Neural cell (in vitro differentiated cells): Measurements from ENCODE around the gene CIBAR2. TPM values are rescaled to one million over a fixed set of nuclear protein-coding genes. Genes with fewer than 3 reads are reported as not detected.

Experiments
- H2AFZ ChIP-seq: fragments of 200-600, 300-800 bp; sonication (generic), shearing (Covaris generic); 2 replicates; pipeline ENCODE4 v1.6.0; 2014; ENCODE audit warnings: low read depth, mild to moderate bottlenecking, antibody characterized with exemption, low read length, moderate library complexity
- H3F3A ChIP-seq: fragments of 200-600 bp; shearing (Covaris generic); 2 replicates; pipeline ENCODE4 v1.6.1; 2016; ENCODE audit warnings: mild to moderate bottlenecking, moderate library complexity, mixed read lengths, antibody characterized with exemption, low read length; ENCODE audit not compliant: insufficient read depth, poor library complexity, severe bottlenecking
- H3K27ac ChIP-seq: fragments of 200-600, 300-800 bp; sonication (generic), shearing (Covaris generic); 2 replicates; pipeline ENCODE4 v1.5.1; 2014; ENCODE audit warnings: mild to moderate bottlenecking, low read length, moderate library complexity
- H3K27me3 ChIP-seq: fragments of 300-800, 200-600 bp; sonication (generic), shearing (Covaris generic); 2 replicates; pipeline ENCODE4 v1.6.0; 2014; ENCODE audit warnings: mild to moderate bottlenecking, low read depth, low read length, moderate library complexity; ENCODE audit not compliant: insufficient read depth
- H3K36me3 ChIP-seq: fragments of 300-800, 200-600 bp; sonication (generic), shearing (Covaris generic); 2 replicates; pipeline ENCODE4 v1.5.1; 2014; ENCODE audit warnings: mild to moderate bottlenecking, antibody characterized with exemption, low read length, moderate library complexity; ENCODE audit not compliant: insufficient read depth
- H3K4me2 ChIP-seq: fragments of 300-800, 200-600 bp; sonication (generic), shearing (Covaris generic); 2 replicates; pipeline ENCODE4 v1.6.0; 2014; ENCODE audit warnings: mild to moderate bottlenecking, low read length
- H3K4me3 ChIP-seq: fragments of 300-800, 200-600 bp; sonication (generic), shearing (Covaris generic); 2 replicates; pipeline ENCODE4 v1.5.1; 2014; ENCODE audit warnings: mild to moderate bottlenecking, low read length, moderate library complexity
- H3K79me2 ChIP-seq: fragments of 200-600 bp; shearing (Covaris generic); replicated peaks from 2 replicates; pipeline ENCODE4 v1.6.0; 2014; ENCODE audit warnings: mild to moderate bottlenecking, low read length, moderate library complexity; ENCODE audit not compliant: insufficient read depth
- H3K9ac ChIP-seq: fragments of 300-800, 200-600 bp; sonication (generic), shearing (Covaris generic); 2 replicates; pipeline ENCODE4 v1.6.1; 2016; ENCODE audit warnings: mild to moderate bottlenecking, low read length, mixed read lengths
- H3K9me2 ChIP-seq: fragments of 200-600 bp; shearing (Covaris generic); 2 replicates; pipeline ENCODE4 v1.6.1; 2016; ENCODE audit warnings: mild to moderate bottlenecking, low read length, mixed read lengths; ENCODE audit not compliant: insufficient read depth
- H3K9me3 ChIP-seq: fragments of 200-600, 300-800 bp; sonication (generic), shearing (Covaris generic); 2 replicates; pipeline ENCODE4 v1.6.1; 2016; ENCODE audit warnings: mild to moderate bottlenecking, mixed run types, low read length, moderate library complexity, mixed read lengths
- H4K20me1 ChIP-seq: fragments of 200-600 bp; shearing (Covaris generic); 2 replicates; pipeline ENCODE4 v1.6.1; 2016; ENCODE audit warnings: mild to moderate bottlenecking, mixed run types; ENCODE audit not compliant: insufficient read depth
- EP300 ChIP-seq: fragments of 450-650 bp; conservative IDR thresholded peaks from 2 replicates; pipeline ENCODE4 v1.6.1; 2014; ENCODE audit warnings: antibody characterized with exemption, mild to moderate bottlenecking, moderate library complexity; ENCODE audit not compliant: poor library complexity, severe bottlenecking
- EZH2 ChIP-seq: fragments of 200-600, 300-800 bp; shearing (Covaris generic), sonication (generic); IDR thresholded peaks from 2 replicates; pipeline ENCODE4 v1.6.1; 2014; ENCODE audit warnings: antibody characterized with exemption, low read length, borderline replicate concordance, mild to moderate bottlenecking; ENCODE audit not compliant: insufficient read depth, poor library complexity, severe bottlenecking
- MXI1 ChIP-seq: fragments of 450-650 bp; conservative IDR thresholded peaks from 2 replicates; pipeline ENCODE4 v1.6.1; 2014; ENCODE audit warnings: antibody characterized with exemption, mild to moderate bottlenecking; ENCODE audit not compliant: poor library complexity, severe bottlenecking
- POLR2AphosphoS5 ChIP-seq: IDR thresholded peaks from 2 replicates; pipeline ENCODE4 v1.6.1; 2012
- RAD21 ChIP-seq: fragments of 450-650 bp; conservative IDR thresholded peaks from 2 replicates; pipeline ENCODE4 v1.6.1; 2014; ENCODE audit warnings: antibody characterized with exemption, mild to moderate bottlenecking, moderate library complexity
- SMC3 ChIP-seq: fragments of 450-650 bp; conservative IDR thresholded peaks from 2 replicates; pipeline ENCODE4 v1.6.1; 2014; ENCODE audit warnings: antibody characterized with exemption, mild to moderate bottlenecking, moderate library complexity; ENCODE audit not compliant: poor library complexity
- TAF1 ChIP-seq: IDR thresholded peaks from 2 replicates; pipeline ENCODE4 v1.6.1; 2012; ENCODE audit warnings: low read depth
- polyA plus RNA-seq: library from polyadenylated mRNA; depleted of rRNA; stranded (reverse); fragments of >200 nt; gene quantifications from 2 replicates; pipeline ENCODE4 v1.2.3, GENCODE V29; 2014
- TF ChIP-seq, protein P1 (sequence below): IDR thresholded peaks from 2 replicates; pipeline ENCODE4 v1.6.1; 2012; ENCODE audit warnings: borderline replicate concordance
- TF ChIP-seq, protein P2 (sequence below): fragments of 450-650 bp; IDR thresholded peaks from 2 replicates; pipeline ENCODE4 v1.5.1; 2014; ENCODE audit warnings: antibody characterized with exemption, mild to moderate bottlenecking, moderate library complexity; ENCODE audit not compliant: poor library complexity, severe bottlenecking

Gene CIBAR2
- polyA plus RNA-seq, 1 donor from 2014 or later: not detected

DNA sequence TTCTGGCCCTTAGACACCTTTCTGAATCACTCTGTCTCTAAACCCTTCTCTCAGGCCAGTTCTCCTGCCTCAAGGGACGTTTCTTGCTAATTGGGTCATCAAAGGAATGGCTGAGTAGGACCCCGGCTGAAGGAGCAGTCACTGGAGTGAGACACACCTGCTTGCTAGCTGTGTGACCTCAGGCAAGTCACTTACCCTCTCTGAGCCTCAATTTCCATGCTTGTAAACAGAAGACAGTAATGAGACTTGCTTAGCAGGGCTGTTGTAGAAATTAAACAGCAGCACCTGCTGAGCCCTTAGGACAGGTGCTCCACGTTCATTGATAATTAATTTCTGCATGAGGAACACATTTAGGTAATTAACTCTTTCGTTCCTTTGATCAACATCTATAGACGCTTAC lies 6.8 kb downstream of the CIBAR2 start:
- Histone ChIP-seq H3K9ac (no peak overlapping the region), H3F3A (no peaks in the 10 kb centered on the region), H4K20me1 (no peaks in the 10 kb centered on the region), H3K27ac (no peak overlapping the region), H3K36me3 (no peaks in the 10 kb centered on the region), H3K27me3 (no peaks in the 10 kb centered on the region), H2AFZ (no peak overlapping the region), H3K4me2 (no peak overlapping the region), H3K4me3 (no peak overlapping the region), H3K9me3 (no peaks in the 10 kb centered on the region), H3K9me2 (no peaks in the 10 kb centered on the region), H3K79me2 (no peaks in the 10 kb centered on the region)
- TF ChIP-seq, protein P1, sequence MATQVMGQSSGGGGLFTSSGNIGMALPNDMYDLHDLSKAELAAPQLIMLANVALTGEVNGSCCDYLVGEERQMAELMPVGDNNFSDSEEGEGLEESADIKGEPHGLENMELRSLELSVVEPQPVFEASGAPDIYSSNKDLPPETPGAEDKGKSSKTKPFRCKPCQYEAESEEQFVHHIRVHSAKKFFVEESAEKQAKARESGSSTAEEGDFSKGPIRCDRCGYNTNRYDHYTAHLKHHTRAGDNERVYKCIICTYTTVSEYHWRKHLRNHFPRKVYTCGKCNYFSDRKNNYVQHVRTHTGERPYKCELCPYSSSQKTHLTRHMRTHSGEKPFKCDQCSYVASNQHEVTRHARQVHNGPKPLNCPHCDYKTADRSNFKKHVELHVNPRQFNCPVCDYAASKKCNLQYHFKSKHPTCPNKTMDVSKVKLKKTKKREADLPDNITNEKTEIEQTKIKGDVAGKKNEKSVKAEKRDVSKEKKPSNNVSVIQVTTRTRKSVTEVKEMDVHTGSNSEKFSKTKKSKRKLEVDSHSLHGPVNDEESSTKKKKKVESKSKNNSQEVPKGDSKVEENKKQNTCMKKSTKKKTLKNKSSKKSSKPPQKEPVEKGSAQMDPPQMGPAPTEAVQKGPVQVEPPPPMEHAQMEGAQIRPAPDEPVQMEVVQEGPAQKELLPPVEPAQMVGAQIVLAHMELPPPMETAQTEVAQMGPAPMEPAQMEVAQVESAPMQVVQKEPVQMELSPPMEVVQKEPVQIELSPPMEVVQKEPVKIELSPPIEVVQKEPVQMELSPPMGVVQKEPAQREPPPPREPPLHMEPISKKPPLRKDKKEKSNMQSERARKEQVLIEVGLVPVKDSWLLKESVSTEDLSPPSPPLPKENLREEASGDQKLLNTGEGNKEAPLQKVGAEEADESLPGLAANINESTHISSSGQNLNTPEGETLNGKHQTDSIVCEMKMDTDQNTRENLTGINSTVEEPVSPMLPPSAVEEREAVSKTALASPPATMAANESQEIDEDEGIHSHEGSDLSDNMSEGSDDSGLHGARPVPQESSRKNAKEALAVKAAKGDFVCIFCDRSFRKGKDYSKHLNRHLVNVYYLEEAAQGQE: no peak

DNA sequence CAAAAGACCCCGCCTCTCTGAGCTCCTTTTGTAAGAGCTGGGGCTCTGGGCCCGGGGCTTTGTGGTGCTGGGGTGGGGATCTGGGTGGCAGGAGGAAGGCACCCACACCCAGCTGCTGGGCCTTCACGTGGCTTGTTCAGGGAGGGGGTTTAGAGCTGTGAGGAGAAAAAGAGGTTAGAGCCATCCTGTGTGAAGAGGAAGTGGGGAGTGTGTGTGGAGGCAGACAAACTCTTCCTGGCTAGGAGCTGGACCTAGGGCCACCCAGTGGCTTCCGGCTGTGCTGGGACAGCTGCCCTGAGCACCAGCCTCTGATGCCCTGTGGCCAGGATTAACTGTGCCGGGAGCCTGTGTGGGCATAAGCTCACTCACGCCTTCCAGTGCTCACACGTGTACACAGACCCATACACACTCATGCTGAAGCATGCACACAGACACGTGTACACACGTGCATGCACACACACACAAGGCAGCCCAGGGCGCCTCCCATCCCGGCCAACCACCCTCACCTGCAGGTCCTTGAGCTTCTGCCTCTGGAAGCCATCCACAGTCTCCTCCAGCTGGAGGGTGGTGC lies 7.4 kb downstream of the CIBAR2 start:
- Histone ChIP-seq H3K9me3 (no peaks in the 10 kb centered on the region), H3K27me3 (no peaks in the 10 kb centered on the region), H3K27ac (no peak overlapping the region), H3K36me3 (no peaks in the 10 kb centered on the region), H3K79me2 (no peaks in the 10 kb centered on the region), H3K9me2 (no peaks in the 10 kb centered on the region), H4K20me1 (no peaks in the 10 kb centered on the region), H3F3A (no peaks in the 10 kb centered on the region), H3K9ac (no peak overlapping the region), H3K4me3 (no peak overlapping the region), H3K4me2 (no peak overlapping the region), H2AFZ (no peak overlapping the region)
- TF ChIP-seq MXI1 (no peak), TAF1 (no peak), RAD21 (no peak), SMC3 (no peak), POLR2AphosphoS5 (no peak), EZH2 (no peak), EP300 (no peak)
- TF ChIP-seq, protein P1: no peak
- TF ChIP-seq, protein P2, sequence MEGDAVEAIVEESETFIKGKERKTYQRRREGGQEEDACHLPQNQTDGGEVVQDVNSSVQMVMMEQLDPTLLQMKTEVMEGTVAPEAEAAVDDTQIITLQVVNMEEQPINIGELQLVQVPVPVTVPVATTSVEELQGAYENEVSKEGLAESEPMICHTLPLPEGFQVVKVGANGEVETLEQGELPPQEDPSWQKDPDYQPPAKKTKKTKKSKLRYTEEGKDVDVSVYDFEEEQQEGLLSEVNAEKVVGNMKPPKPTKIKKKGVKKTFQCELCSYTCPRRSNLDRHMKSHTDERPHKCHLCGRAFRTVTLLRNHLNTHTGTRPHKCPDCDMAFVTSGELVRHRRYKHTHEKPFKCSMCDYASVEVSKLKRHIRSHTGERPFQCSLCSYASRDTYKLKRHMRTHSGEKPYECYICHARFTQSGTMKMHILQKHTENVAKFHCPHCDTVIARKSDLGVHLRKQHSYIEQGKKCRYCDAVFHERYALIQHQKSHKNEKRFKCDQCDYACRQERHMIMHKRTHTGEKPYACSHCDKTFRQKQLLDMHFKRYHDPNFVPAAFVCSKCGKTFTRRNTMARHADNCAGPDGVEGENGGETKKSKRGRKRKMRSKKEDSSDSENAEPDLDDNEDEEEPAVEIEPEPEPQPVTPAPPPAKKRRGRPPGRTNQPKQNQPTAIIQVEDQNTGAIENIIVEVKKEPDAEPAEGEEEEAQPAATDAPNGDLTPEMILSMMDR: no peak
